Epithelial cell of esophagus (primary cell): ENCODE data around the gene B4GALT4.
"Not testable (repeated sequence)": the region's sequence is repeated elsewhere in the genome, so short reads cannot be mapped to it uniquely, and the experiment has no call there.

Experiments used
- DNase-seq: peaks from one replicate; pipeline ENCODE4 v3.0.0; 2010; ENCODE audit warnings: low read depth
- H3K4me3 ChIP-seq: 2 replicates; pipeline ENCODE4 v1.5.1; 2011; ENCODE audit warnings: mild to moderate bottlenecking, low read length, control low read depth
- CTCF ChIP-seq: IDR thresholded peaks from 2 replicates; pipeline ENCODE4 v1.5.1; 2011; ENCODE audit warnings: low read depth, mild to moderate bottlenecking, low read length, control low read depth, inconsistent platforms; ENCODE audit not compliant: insufficient read depth; ENCODE audit errors: missing control alignments

The B4GALT4 gene

GRCh38 chr3:119181765-119182164 lies 58.9 kb downstream of the B4GALT4 start:
- TF ChIP-seq CTCF: no peak

GRCh38 chr3:119177321-119177720 lies 63.4 kb downstream of the B4GALT4 start:
- no peak overlapping the region for H3K4me3 ChIP-seq
- no peak for TF ChIP-seq CTCF
- DNase-seq: peak; percentile 53

More at GRCh38 chr3:119181765-119182164, 58.9 kb downstream of the B4GALT4 start:
- peak; percentile 89 for DNase-seq
- H3K4me3 ChIP-seq: no peak overlapping the region

GRCh38 chr3:119176778-119177177 lies 63.9 kb downstream of the B4GALT4 start:
- no peak for DNase-seq
- H3K4me3 ChIP-seq: peak overlapping the region; percentile 0
- TF ChIP-seq CTCF: no peak

GRCh38 chr3:119175872-119176756 lies 64.6 kb downstream of the B4GALT4 start:
- no peak for TF ChIP-seq CTCF
- H3K4me3 ChIP-seq: peak overlapping the region; percentile 20
- DNase-seq: peak; percentile 93

GRCh38 chr3:119173325-119173724 lies 67.4 kb downstream of the B4GALT4 start, which contains the start of gene UPK1B:
UPK1B (plus strand) TSS chr3:119173598; CDS start chr3:119186742, 13,144 bp downstream.
- no peak for TF ChIP-seq CTCF
- peak within 1 kb of the TSS; percentile 54 for H3K4me3 ChIP-seq
- peak; percentile 68 for DNase-seq

GRCh38 chr3:119170821-119171220 lies 69.9 kb downstream of the B4GALT4 start:
- TF ChIP-seq CTCF: no peak
- no peak for DNase-seq
- H3K4me3 ChIP-seq: no peak overlapping the region

- not testable (repeated sequence) for DNase-seq
Observed at GRCh38 chr3:119164745-119165144, 75.9 kb downstream of the B4GALT4 start.

More at GRCh38 chr3:119164745-119165144, 75.9 kb downstream of the B4GALT4 start:
- H3K4me3 ChIP-seq: not testable (repeated sequence)
